HG03039 (cell line): ENCODE results near the gene TAF3.
A peak's percentile ranks its signal among the peaks of the same experiment; 100 is the strongest.

Source experiments
- ATAC-seq: cut with Tn5 transposase; IDR thresholded peaks from one replicate; pipeline ENCODE4 v1.9.1; 2021; ENCODE audit warnings: mild to moderate bottlenecking, moderate library complexity; ENCODE audit not compliant: unreplicated experiment

Gene TAF3

DNA sequence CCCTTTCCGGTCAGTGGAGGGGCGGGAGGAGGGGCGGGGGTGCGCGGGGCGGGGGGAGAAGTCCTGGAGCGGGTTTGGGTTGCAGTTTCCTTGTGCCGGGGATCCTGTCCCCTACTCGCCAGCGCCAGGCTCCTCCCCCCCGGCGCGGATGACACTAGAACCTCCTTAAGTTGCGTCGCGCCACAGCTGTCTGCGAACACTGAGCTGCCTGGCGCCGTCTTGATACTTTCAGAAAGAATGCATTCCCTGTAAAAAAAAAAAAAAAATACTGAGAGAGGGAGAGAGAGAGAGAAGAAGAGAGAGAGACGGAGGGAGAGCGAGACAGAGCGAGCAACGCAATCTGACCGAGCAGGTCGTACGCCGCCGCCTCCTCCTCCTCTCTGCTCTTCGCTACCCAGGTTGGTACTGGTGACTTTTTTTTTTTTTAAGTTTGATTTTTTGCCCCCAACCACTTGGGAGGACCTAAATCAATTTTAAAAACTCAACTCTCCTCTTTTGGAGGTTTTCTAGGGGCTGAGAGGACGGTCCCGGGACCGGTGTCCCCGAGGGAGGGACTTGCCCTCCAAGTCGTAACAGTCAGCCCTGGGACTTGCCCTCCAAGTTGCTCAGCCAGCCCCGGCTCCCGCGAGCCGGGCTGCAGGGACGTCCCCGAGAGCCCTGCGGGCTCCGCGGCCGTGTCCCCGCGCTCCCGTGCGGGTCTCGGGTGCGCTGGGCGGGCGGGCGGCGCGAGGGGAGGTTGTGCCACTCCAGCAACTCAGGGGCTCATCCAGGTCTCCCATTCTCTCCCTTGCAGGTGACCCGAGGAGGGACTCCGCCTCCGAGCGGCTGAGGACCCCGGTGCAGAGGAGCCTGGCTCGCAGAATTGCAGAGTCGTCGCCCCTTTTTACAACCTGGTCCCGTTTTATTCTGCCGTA lies 236.4 kb downstream of the TAF3 start, which contains the start of gene GATA3:
GATA3 (plus strand) TSS at position 195 of the 914 bp plus-strand sequence. CDS start 968 bp downstream, outside the sequence.
- no peak for ATAC-seq

DNA sequence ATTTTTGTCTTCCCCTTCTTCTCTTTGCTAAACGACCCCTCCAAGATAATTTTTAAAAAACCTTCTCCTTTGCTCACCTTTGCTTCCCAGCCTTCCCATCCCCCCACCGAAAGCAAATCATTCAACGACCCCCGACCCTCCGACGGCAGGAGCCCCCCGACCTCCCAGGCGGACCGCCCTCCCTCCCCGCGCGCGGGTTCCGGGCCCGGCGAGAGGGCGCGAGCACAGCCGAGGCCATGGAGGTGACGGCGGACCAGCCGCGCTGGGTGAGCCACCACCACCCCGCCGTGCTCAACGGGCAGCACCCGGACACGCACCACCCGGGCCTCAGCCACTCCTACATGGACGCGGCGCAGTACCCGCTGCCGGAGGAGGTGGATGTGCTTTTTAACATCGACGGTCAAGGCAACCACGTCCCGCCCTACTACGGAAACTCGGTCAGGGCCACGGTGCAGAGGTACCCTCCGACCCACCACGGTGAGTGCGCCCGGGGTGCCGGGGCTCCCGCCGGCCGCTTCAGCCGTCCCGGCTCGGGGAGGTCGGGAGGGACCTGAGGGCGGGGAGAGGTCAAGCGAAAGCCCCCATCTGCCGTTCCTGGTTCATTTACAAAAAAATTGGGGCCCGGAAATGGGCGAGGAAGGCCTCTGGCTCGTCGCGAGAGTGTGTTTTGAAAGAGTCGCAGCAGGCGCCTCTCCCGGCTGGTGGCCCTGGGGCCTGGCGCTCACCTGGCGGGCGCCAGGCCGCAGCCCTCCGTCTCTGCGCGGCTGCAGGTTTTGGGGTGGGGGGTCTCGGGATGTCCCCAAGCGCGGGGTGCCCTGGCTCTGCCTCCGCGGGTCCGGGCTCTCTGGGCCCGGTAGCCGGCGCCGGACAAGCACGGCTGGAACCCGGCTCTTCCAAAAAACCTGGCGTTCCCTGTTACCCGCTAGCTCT lies 237.4 kb downstream of the TAF3 start:
- ATAC-seq = no peak

DNA sequence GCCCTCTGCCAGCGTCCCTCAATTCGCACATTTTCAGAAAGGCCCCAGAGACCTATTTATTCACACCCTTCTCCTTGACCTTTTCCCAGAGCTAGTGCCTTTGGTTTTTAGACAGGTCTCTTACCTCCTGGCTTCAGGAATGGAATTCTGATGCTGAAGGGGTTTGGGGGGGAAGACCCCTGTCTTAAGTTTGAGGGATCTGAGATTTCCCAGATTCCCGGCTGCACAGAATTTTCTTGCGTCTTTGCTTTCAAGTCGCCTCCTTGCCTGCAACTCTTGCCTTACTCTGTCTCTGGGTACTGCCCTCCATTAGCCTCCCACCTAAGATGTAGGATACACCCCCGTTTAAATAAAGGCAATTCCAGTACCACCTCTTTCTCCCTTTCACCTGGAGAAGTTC lies 238.1 kb downstream of the TAF3 start:
- no peak for ATAC-seq

DNA sequence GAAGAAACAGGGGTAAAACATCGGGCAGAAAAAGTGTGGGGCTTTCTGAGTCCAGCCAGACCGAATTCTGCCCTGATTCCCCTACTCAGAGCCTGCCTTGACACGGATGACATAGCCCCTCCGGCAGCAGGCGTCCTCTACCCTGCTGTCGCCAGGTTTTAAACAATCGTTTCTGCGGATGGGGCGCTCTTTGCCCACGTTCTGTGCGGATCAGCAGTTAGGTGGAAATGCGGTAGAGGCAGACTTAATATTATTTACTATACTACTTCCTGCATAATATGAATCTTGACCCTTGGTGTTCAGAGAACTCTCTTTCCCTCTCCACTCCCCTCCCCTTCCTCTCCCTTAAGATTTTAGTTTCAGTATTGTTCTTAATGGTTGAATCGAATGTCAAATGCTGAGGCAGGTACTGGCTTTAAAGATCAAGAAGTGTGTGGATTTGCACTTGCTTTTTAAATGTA lies 238.6 kb downstream of the TAF3 start:
- no peak for ATAC-seq

DNA sequence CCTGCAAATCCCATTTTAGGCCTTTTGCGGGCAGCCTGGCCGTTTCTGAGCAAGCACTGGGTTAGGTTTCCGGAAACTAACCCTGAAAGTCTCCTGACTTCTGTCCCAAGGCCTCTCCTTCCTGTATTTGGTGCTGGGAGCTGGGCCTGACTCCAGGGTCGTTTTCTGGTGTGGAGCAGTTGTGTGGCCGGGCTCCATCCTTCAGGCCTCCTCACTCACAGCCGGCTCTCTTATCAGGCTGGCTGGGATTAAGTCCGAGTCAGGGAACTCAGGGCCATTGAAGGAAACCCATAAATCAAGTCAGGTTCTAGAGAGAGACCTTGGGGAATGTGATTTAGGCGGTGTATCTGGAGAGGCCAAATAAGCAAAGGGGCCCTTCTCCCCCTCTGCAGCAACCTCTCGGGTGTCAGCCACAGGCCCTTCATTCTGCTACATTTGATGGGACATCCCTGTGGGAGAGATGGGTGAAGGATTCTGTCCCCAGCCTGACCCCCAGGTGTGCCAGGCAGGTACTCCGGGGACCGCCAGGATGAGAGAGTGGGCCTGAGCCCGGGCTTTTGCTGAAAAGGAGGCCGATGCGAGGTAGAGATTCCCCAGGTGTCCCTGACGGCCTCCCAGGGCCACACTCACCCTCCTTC lies 239.4 kb downstream of the TAF3 start:
- ATAC-seq = no peak

DNA sequence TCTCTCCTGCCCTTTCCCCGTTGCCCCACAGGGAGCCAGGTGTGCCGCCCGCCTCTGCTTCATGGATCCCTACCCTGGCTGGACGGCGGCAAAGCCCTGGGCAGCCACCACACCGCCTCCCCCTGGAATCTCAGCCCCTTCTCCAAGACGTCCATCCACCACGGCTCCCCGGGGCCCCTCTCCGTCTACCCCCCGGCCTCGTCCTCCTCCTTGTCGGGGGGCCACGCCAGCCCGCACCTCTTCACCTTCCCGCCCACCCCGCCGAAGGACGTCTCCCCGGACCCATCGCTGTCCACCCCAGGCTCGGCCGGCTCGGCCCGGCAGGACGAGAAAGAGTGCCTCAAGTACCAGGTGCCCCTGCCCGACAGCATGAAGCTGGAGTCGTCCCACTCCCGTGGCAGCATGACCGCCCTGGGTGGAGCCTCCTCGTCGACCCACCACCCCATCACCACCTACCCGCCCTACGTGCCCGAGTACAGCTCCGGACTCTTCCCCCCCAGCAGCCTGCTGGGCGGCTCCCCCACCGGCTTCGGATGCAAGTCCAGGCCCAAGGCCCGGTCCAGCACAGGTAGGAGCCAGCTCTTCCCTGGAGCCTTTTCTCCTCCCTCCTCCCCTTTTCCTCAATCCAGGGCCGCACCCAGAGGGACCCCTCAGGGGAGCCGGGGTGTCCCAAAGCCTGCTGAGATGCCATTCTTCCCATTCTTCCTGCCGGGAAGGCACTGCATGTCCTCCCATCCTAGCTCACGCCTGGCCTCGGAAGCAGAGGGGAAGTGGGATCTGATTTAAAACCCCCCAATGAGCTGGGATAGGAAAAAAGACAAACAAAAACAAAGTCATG lies 240.2 kb downstream of the TAF3 start:
- ATAC-seq = no peak

DNA sequence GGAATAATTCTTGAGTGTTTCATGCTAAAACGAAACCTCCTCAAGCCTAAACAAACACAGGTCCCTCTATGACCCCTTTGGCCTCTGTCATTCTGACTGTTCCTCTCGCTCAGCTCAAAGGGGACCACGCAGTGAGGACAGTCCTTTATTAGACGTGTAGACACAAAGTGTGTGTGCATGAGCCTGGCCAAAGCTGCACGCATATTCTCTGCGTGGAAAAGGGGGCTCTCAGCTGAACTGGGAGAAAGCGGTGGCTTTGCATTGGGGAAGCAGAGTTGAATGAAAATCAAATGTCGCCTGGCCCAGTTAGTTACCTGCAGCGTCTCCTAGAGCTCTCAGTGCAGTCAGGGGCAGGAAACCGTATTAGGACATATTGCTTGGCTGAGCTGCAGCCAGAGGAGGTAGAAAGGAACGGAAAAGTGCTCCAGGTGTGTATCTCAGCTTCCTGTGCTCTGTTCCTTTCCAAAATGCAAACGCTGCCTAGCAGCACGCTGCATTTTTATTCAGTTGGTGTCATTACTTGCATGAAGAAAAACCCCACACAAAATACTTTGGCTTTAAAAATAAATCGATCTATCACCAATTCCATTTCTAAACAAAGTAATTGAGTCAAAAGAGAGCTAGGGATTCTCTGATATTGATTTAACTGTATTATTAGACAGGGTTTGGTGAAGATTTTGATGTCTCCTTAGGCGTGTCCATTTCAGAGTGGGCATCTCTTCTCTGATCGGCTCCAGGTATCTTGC lies 241.1 kb downstream of the TAF3 start:
- ATAC-seq = no peak

DNA sequence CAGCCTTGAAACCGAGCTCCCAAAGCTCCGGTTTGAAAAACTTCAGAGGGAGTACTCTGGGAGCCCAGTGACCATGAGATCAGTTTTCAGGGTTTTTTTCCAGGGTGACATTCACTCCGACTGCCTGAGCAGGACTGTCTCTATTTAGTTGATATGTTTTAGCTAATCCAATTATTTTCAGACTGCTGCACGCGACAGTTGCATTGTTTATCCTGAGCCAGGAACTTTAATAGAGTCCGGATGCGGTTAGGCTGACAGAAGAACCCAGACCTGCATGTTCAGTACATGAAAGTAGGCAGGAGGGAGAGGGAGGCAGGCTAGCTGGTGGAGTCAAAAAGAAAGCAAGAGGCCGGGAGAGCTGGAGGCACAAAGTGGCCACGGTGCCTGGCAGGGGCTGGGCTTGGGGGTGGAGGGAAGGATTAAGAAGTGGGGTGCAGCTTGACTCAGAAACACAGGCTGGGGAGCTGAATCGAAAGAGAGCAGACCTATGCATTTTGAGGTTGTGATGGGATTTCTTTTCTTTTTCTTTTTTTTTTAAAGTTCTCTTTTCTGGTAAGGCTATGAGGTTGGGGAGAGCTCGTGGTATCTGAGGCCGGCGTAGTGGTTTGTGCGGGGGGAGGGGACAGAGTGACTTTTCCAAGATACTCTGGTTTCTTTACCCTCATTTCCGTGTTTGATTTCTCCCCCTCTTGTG lies 241.9 kb downstream of the TAF3 start:
- peak; percentile 50 for ATAC-seq

DNA sequence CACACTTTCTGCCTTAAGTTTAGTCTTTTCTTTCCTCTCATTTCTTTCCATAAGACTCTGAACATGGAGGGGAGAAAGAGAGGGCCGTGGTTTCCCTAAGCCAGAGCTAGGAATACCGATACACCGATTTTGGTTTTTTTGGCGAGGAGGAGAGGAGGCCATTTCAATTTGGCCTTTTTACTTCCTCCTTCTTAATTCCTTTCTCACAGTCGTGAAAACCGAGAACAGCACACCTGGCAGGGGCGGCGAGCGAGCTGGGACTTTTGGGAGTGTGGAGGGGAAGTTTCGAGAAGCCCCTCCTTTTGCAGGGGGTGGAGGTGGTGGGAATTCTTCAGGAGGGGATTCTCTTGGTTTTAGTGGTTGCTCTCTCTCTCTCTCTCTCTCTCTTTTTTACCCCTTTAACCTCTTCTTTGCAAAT lies 242.4 kb downstream of the TAF3 start:
- ATAC-seq = no peak

DNA sequence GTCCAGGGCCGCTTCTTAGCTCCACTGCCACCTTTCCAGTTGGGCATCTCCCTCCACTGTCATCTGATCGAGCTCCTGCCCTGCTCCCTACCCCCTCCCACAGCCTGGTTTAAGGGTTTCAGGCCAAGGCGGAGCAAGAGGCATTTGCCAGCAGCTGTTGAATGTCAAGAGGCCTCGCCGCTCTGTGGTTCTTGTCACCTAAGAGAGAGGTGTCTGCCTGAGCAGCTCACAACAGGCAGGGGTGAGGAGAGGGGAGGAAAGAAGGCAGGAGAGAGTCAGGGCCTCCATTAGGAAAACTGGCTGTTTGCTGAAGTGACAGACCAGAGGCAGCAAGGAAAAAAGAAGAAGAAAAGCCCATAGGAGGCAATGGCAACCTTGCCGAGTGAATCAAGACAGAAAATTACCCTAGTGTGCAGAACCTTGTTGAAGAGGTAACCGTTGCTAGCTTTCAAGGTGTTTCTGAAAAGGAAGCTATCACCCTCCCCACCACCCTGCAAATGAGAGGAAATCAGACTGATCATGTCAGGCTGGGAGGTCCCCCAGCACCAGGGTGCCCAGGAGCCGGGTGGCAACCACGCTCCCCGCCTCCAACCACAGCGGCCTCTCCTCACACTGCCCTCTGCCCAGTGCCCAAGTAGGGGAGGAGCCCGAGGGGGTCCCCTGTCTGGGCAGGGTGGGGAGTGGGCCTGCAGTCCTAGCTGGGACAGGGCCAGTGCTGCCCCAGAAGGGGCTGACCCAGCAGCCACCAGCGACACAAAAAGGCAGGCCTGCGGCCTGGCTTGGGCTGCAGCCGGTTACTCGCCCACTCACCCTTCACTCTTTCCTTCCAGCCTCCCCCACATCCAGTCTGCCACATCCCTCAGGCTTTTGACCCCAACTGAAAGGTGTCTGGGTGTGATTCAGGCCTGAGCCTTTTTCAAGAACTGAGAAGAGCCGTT lies 243.2 kb downstream of the TAF3 start:
- no peak for ATAC-seq

DNA sequence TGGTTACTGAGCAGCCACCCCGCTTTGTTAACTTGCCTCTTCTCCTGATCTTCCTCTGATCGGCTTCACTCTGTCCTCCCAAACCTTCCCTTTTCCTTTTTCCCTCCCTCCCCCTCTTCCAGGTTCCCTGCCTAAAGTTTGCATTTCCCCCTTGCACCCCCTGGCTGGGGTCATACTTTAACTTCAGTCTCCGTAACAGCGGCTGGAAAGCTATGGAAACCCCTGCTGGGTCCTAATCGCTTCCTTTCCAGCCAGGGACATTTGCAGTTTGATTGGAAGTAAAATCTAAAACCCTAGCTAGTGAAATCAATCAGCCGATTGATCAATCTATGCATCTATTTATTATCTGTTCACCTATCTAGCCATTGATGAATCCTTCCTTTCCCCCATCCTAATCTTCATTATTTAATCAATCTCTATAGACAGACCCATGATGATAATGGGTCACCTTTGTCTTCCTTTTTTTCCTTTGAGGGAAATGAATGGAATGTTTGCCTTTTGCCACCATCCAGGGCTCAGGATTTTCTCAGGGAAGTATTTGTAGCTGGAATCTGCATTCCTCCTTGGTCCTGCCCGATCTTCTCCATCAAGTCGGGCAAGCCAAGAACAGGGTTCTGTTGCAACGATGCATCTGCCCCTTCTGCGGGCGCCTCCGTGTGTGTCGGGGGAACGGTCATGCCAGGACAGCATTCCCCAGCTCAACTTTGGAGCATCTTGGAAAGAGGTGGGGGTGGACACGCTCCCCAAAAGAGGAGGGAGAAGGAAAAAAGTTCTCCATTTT lies 245.0 kb downstream of the TAF3 start:
- no peak for ATAC-seq

DNA sequence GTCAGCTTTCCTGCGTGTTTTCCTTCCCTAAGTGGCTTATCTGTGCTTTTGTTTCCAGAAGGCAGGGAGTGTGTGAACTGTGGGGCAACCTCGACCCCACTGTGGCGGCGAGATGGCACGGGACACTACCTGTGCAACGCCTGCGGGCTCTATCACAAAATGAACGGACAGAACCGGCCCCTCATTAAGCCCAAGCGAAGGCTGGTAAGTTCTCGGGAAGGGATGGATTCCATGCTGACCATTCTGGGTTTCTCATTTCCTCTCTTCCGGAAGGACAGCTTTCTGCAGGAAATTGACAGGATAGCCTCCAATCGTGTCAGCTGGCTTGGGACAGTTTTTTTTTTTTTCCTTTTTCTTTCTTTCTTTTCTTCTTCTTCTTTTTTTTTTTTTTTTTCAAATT lies 245.6 kb downstream of the TAF3 start:
- no peak for ATAC-seq

DNA sequence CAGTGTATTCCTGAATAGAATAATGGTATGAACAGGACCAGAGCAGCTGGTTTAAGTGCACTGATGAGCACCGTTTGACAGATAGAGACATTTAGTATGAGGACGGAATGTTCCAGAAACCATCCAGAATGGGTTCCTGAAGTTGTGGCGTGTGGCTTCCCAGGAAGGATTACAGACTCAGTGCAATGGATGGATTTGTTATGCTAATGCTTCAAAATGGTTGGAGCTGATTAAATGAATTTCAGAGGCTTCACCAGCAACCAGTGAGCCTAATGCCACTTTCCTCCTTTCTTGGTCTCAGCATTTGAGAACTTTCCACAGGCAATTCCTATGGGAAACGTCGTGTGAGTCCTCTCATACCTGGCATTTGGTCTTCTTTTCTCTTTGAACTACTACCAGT lies 246.1 kb downstream of the TAF3 start:
- ATAC-seq = no peak

DNA sequence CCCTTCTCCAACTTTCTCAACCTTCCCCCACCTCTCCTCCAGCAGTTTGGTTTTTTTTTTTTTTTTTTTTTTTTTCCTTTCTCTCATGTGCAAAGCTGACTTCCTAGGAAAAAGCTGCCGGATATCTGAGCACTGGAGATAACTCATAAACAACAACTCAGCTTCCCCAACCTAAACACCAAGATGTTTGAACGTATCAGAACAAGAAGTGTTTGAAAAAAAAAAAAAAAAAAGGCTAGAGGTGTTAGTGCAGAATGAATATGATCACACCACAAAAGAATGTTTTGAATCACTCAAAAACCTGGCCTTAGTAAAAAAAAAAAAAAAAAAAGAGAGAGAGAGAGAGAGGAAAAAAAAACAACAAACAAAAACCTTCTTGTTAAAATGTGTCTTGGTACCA lies 247.3 kb downstream of the TAF3 start:
- no peak for ATAC-seq

DNA sequence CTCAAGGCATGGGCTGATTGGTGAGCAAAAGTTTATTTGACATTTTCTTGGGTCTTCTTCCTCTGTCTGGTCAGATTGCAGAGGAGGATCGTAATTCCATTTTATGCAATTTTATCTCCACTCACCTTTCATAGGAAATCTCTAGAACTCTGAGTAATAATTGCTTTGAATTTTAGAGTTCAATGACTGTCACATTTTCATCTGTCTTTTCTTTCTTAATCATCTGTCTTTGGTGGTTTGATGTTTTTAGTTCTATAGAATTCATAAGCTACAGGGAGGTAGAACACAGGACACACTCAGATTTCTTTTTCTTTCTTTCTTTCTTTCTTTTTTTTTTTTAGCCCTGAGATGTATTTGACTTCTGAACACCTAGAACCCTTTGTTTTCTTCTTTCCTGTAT lies 247.8 kb downstream of the TAF3 start:
- no peak for ATAC-seq
